ENCODE data around the gene ATCAY.

ATCAY gene

DNA sequence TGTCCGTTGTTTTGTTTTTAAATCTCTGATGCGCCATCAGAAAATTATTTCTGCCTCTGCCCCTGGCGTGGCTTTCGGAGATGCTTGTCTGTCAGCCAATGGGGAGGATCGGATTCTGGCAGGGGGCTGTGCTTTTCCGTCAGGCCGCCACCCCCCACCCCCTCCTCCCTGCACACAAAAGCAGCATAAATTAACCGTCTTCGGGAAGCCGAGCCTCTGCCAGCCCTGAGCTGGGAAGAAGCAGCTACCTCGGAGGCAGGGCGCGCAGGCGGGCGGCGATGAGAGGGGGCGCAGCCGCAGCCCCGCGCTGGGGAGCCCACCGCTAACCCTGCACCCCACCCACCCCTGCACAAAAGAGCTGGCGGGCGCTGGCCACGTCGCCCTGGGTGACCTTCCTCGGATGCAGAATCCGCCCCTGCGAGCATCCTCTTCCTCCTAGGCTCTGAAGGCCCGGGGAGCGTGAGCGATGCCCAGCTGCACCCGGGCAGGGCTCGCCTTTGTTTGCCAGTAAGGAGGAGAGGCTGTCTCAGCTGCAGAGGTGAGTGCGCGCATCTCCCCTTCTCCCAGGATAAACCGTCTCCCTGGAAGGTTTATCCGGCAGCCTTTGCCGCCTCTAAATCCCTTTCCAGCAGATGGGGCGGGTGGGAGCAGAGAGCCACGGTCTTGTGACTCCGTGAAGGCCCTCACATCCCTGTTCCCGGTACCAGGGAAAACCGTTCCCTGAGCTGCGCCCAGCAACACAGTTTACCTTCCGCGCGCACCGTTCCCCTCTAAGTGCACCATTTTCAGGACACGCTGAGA is at the start of gene ATCAY:
TSS of gene ATCAY (plus strand) at position 215 of the 801 bp plus-strand sequence. CDS start 5,083 bp downstream, outside the sequence.
- DNase-seq = no peak

GRCh38 chr19:3831601-3832000 is 48.9 kb upstream of the ATCAY start:
- DNase-seq = no peak

- DNase-seq = no peak
Observed at GRCh38 chr19:3832001-3832400, 48.5 kb upstream of the ATCAY start.

DNA sequence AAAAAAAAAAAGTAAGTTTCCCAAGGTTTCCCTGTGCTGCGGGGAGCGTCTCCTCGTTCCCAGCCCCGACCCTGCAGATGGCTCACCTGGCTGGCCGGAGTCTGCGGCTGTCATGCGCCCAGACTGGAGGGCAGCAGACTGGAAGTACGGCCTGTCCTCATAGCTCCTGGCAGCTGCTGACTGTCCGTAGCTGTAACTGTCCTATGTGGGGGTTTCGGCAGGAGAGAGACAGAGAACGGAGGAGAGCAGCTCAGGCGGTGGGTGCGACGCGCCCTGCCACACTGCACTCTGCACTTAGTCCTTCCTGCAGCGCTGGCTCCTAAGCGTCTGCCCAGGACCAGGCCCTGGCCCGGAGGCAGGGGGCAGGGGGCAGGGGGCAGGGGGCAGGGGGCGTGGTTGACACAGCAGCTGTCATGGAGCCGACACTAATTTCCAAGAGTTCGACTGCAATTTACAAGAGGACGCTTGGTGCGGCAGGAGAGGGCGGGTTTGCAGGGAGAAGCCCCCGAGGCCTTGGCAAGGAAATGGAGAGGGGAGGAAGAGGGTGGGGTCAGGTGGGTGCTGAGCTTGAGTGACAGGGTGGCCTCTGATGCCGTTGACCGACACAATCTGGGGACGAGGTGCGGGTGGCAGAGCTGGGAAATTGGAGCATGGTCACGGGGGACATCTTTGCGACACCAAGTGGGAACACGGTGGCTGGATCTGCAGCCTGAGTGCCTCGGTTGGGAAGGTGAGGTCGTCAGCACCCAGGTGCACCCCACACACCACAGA is 46.7 kb upstream of the ATCAY start:
- no peak for DNase-seq

DNA sequence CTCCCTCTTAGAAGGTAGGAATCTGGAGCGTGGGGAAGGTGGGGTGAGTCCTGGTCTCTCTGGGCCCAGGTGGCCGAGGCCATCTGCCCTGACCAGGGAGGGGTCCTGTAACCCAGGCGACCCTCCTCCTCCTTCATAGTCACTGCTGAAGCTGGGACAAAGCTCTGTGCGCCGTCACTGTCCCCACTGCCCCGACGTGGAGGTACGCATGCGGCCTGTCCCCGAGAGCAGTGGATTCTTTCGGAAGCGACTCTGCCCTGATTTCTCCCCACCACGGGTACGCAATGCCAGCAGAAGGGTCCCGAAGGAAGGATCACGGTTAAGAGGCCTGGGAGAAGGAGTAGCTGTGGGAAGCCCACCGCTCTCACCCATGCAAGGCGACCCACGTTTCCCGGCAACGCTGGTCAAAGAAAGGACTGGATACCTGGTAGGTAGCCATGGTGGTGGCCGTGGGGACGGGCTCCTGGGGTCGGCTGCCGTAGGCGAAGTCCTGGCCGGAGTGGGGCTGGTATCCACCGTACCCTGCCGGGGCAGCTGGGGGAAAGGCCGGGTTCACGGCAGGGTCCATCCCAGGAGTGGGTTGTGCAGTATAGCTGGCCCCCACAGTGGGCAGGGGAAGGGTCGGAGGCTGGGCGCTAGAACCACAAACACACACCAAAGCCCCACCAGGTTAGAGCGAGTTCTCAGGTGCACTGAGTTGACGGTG is 46.0 kb upstream of the ATCAY start:
- no peak for DNase-seq

DNA sequence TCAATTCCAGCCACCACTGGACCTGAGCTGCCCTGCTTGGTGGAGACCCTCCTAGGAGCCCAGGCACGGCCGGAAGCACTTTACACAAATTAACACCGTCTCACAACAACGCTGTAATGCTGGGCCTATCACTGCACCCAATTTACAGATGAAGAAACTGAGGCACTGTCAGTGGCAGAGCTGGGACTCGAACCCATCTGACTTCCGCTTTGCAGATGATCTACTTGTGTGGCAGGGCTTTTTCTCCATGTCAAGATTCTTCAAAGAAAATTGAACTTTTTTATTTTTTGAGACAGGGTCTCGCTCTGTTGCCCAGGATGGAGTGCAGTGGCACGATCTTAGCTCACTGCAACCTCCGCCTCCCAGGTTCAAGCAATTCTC is 45.4 kb upstream of the ATCAY start:
- no peak for DNase-seq

DNA sequence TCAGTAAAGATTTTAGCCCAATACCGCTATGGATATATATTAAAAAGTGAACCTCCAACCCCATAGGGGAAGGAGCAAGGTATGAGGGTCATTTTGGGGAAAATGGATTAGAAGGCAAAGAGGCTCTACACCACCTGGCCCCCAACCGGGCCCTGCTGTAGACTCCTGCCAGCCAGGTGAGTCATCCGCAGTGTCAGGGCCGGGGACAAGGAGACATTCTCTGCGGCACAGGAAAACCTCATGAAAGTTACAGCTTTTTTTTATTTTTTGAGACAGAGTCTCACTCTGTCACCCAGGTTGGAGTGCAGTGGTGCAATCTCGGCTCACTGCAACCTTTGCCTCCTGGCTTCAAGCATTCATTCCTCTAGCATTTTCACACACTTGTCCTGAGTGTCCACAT is 43.6 kb upstream of the ATCAY start:
- no peak for DNase-seq

GRCh38 chr19:3837332-3837731 is 43.2 kb upstream of the ATCAY start:
- no peak for DNase-seq

DNA sequence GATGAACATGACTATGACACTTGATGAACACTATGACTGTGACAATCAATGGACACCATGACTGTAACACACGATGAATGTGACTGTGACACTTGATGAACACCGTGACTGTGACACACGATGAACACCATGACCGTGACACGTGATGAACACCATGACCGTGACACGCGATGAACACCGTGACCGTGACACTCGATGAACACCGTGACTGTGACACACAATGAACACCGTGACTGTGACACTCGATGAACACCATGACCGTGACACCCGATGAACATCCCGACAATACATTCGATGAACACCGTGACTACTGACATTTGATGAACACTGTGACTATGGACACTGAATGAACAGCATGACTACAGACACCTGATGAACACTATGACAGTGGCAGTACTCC is 42.6 kb upstream of the ATCAY start:
- no peak for DNase-seq

GRCh38 chr19:3838661-3839060 is 41.8 kb upstream of the ATCAY start:
- DNase-seq = no peak

GRCh38 chr19:3839941-3840340 is 40.5 kb upstream of the ATCAY start:
- DNase-seq = no peak

- DNase-seq = no peak
Observed at GRCh38 chr19:3840804-3841203, 39.7 kb upstream of the ATCAY start.

DNA sequence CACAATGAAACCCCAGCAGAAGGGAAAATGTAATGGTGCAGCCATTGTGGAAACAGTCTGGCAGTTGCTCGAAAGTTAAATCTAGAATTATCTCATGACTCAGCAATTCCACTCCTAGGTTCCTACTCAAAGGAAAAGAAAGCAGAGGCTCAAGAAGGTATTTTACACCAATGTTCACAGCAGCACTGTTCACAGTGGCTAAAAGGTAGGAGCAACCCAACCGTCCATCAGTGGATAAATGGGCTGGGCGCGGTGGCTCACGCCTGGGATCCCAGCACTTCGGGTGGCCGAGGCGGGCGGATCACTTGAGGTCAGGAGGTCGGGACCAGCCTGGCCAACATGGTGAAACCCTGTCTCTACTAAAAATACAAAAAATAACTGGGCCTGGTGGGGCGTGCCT is 37.5 kb upstream of the ATCAY start:
- no peak for DNase-seq

DNA sequence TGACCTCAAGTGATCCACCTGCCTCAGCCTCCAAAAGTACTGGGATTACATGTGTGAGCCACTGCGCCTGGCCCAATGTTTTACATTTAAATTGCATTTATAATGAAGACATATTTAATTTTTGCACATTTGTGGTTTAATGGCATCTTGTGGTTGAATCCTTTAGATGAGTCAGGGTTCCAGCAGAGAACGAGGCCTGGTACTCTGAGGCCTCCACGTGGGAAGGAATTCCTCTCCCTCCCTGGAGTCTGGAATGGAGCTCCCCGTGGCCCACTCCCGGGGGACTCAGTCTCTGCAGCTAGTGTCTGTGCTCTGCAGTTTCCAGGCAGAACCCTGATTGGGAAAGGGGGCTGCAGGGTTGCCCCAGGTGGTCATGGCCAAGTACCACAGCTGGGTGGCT is 35.9 kb upstream of the ATCAY start:
- DNase-seq = no peak

- DNase-seq = no peak
Observed at GRCh38 chr19:3849092-3849491, 31.4 kb upstream of the ATCAY start.

DNA sequence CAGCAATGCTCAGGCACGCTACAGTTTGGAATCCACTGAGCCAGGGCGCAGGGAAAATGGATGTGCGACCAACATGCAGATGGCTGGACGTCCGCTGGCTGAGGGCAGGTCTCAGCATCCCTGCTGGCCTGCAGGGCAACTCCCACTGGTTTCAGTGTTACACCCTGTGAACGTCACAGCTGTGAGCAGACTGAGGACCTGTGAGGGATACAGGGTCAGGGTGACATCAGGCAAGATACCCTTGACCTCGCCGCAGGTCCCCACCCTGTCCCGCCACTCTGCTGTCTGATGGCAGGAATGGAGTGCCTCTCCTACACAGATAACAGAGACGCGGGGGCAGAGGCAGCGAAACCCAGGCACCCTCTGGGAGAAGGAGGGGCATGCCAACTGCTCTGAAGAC is 30.7 kb upstream of the ATCAY start:
- no peak for DNase-seq

GRCh38 chr19:3850320-3850972 is 30.0 kb upstream of the ATCAY start:
- no peak for DNase-seq

GRCh38 chr19:3851254-3852176 is 29.0 kb upstream of the ATCAY start:
- no peak for DNase-seq

DNA sequence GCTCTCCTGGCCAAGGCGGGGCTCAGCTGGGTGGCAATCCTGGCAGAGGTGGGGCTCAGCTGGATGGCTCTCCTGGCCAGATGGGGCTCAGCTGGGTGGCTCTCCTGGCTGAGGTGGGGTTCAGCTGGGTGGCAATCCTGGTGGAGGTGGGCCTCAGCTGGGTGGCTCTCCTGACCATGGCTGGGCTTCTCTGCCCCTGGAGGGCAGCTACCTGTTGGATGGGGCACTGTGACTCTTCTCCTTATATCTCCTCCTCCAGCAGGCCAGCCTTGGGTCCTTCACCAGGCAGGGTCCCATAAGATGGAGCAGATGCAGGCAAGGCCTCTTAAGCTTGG is 28.3 kb upstream of the ATCAY start:
- DNase-seq = no peak

- DNase-seq = no peak
Observed at GRCh38 chr19:3852614-3853254, 27.8 kb upstream of the ATCAY start.

GRCh38 chr19:3855320-3855719 is 25.2 kb upstream of the ATCAY start:
- no peak for DNase-seq
